ENCODE results near the gene BMP8A.
"Not testable (repeated sequence)": the region's sequence is repeated elsewhere in the genome, so short reads cannot be mapped to it uniquely, and the experiment has no call there.

The BMP8A gene

DNA sequence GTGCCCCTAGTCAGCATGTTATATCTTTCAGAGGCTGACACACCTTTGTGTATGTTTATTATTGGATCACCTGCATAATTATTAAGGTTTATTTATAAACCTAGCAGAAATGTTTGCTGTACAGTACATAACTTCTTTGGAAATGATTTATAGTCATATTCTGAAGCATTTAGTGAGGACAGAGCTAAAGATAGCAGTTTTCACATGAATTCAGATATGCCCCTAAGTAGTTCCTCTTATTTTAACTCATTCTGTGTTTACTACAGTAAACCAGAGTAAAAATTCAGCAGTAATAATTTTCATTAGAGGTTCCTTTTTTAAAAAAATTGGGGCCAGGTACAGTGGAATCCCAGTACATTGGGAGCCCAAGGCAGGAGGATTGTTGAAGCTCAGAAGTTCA lies 21.4 kb upstream of the BMP8A start:
- no peak for TF ChIP-seq CTCF (IDR thresholded peaks at IDR 0.05; ENCODE audit: control insufficient read depth, extremely low read depth, insufficient read depth)
- no peak overlapping the region for H3K4me3 ChIP-seq (ENCODE audit: low read depth, low read length)
- no peak for DNase-seq (ENCODE audit: low read depth)

- no peak overlapping the region for H3K4me3 ChIP-seq (ENCODE audit: low read depth, low read length)
- no peak for DNase-seq (ENCODE audit: low read depth)
- TF ChIP-seq CTCF (IDR thresholded peaks at IDR 0.05; ENCODE audit: control insufficient read depth, extremely low read depth, insufficient read depth): no peak
Observed at GRCh38 chr1:39472826-39473225, 18.6 kb upstream of the BMP8A start.

DNA sequence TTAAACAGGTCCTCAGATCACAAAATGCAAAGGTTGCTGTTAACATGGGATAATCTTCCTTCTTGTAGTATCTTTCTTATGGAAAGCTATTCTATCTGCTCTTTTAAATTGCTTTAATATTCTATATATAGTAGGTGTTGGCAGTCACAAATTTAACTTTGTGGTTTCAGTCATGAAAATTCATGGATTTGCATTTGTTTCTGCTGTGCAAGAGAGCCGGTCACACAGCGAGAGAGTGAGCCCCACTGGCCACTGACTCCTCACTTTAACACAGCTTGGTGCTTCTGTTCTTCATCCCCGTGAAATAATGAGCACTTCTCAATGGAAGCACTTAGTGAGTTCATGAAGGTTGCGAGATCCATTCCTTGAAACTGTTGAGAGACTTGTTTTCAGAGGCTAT lies 18.1 kb upstream of the BMP8A start:
- no peak for TF ChIP-seq CTCF (IDR thresholded peaks at IDR 0.05; ENCODE audit: control insufficient read depth, extremely low read depth, insufficient read depth)
- no peak for DNase-seq (ENCODE audit: low read depth)
- H3K4me3 ChIP-seq (ENCODE audit: low read depth, low read length): no peak overlapping the region

DNA sequence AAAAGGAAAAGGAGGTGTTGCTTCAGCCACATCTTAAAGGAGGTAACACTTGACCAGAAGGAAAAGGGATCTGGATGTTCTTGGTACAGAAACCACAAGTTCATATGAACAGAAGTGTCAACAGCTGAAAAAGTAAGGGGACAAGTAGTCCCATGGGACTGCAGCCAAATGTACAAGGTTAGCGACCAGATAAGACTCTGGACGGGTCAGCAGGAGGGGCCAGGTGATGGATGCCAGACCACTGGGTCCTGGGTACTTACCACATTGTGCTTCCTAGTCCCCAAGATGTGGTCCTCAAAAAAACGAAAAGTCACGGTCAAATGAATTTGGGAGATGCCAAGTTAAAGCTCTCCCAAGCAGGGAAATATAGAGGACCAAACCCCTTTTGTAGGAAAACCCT lies 16.6 kb upstream of the BMP8A start:
- no peak for DNase-seq (ENCODE audit: low read depth)
- no peak overlapping the region for H3K4me3 ChIP-seq (ENCODE audit: low read depth, low read length)
- no peak for TF ChIP-seq CTCF (IDR thresholded peaks at IDR 0.05; ENCODE audit: control insufficient read depth, extremely low read depth, insufficient read depth)

DNA sequence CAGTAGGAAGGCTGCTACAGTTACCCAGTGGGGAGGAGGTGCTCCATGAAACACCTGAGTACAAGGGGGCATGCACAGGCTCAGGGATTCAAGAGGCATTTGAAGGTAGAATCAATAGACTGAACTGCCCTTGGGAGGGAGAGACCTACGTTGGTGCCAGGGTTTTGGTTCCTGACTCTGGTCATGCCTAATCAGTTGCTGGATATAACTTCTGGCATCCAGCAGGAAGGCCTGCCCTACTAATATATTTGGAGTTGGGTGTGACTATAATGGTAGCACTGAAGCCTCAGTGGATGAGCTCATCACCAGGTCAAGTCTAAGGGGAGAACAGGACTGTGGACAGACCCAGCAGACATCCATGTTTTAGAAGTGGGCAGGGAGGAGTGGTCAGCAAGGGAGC lies 15.9 kb upstream of the BMP8A start:
- DNase-seq (ENCODE audit: low read depth); H3K4me3 ChIP-seq (ENCODE audit: low read depth, low read length): not testable (repeated sequence)

DNA sequence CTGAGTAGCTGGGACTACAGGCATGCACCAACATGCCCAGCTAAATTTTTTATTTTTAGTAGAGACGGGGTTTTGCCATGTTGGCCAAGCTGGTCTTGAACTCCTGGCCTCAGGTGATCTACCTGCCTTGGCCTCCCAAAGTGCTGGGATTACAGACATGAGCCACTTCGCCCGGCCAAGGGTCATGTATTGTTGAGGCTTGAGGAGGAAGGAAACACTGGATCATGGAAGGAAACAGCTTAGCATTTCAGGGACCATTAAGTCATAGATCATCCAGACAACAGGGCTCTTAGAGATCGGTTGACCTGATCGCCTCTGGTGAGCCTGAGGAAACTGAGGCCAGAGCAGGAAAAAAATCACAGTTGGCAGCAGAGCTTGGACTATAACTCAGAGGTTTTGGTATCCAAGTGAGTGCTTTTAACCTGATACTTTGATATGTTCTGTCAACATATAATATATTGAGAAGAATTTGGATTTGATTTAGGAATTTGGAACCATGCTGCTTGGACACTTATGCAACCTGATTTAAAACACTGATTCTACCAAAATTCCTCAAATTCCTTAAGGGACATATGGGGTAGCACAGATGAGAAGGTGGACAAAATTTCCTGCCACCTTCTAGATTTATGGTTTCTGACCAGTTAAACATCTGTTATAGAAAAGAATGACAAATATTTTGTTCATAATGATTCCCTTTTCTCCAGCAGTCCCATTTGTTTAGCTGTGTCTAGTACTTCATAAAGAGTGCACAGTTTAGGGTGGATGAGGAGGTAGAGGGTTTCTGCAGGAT lies 13.1 kb upstream of the BMP8A start:
- H3K4me3 ChIP-seq (ENCODE audit: low read depth, low read length): no peak overlapping the region
- no peak for TF ChIP-seq CTCF (IDR thresholded peaks at IDR 0.05; ENCODE audit: control insufficient read depth, extremely low read depth, insufficient read depth)
- no peak for DNase-seq (ENCODE audit: low read depth)

- no peak overlapping the region for H3K4me3 ChIP-seq (ENCODE audit: low read depth, low read length)
- no peak for DNase-seq (ENCODE audit: low read depth)
- TF ChIP-seq CTCF (IDR thresholded peaks at IDR 0.05; ENCODE audit: control insufficient read depth, extremely low read depth, insufficient read depth): no peak
Observed at GRCh38 chr1:39481289-39481688, 10.1 kb upstream of the BMP8A start.

Data from LNCaP clone FGC (cell line).